ENCODE results near the gene CABLES2.

DNA sequence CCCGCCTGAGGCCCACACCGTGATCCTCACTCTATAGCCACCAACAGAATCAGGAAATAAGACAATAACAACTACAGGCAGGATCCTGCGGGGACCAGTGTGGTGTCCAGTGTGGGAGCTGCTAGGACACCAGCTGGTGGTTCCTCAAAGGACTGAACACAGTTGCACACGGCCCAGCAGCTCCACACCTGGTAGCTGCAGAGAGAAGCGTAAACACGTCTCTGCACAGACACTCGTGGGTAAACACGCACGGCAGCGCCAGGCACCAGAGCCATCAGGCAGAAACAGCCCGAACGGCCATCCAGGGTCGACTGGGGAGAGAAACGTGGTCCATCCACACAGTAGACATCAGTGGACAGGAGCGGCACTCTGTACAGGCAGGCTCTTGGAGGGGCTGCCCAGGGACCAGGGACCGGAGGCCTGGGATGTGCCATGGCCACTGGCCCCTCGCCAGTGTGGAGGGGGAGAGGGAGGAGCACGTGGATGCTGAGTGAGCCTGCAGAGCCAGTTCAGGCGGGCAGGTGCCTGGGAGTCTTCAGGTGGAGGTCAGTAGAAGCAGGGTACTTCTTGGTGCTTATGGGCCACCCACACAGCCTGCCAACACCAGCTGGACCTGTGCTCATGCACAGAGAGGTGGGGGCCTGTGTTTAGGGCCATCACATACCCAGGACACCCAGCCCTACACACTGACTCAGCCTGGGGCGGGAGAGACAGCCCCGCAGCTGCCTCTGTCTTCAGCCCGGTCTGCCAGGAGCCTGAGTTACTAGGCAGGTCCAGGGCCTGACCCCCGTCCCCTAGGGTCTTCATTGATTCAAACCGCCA is 32.5 kb downstream of the CABLES2 start:
- TF ChIP-seq, protein P1, sequence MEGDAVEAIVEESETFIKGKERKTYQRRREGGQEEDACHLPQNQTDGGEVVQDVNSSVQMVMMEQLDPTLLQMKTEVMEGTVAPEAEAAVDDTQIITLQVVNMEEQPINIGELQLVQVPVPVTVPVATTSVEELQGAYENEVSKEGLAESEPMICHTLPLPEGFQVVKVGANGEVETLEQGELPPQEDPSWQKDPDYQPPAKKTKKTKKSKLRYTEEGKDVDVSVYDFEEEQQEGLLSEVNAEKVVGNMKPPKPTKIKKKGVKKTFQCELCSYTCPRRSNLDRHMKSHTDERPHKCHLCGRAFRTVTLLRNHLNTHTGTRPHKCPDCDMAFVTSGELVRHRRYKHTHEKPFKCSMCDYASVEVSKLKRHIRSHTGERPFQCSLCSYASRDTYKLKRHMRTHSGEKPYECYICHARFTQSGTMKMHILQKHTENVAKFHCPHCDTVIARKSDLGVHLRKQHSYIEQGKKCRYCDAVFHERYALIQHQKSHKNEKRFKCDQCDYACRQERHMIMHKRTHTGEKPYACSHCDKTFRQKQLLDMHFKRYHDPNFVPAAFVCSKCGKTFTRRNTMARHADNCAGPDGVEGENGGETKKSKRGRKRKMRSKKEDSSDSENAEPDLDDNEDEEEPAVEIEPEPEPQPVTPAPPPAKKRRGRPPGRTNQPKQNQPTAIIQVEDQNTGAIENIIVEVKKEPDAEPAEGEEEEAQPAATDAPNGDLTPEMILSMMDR (IDR thresholded peaks at IDR 0.05; ENCODE audit: low read length): no peak
- TF ChIP-seq EZH2 (IDR thresholded peaks at IDR 0.05; ENCODE audit: borderline replicate concordance, low read length): no peak

All from OCI-LY1 (cell line).